ENCODE data around the gene MKI67. TPM values are rescaled to one million over a fixed set of nuclear protein-coding genes. Genes with fewer than 3 reads are reported as not detected.

The MKI67 gene
- polyA plus RNA-seq, 2 of the 4 experiments (the other 2 are of a cell fraction) = 33.8 to 51.7 TPM

GRCh38 chr10:128110339-128110738 is 15.9 kb downstream of the MKI67 start:
- Histone ChIP-seq H3K4me3 (no peak overlapping the region), H3K4me1 (no peaks in the 10 kb centered on the region), H3K4me2 (no peak overlapping the region), H3K9me3 (no peaks in the 10 kb centered on the region), H3K27ac (no peak overlapping the region)
- TF ChIP-seq MAZ (IDR thresholded peaks at IDR 0.05; ENCODE audit: borderline replicate concordance, low read depth, low read length) (no peak), RAD21 (conservative IDR thresholded peaks at IDR 0.05 in 1 of 2, IDR thresholded peaks at IDR 0.05 in 1 of 2) (no peak), EP300 (IDR thresholded peaks at IDR 0.05) (no peak), FOXS1 (CRISPR knock-in tag; IDR thresholded peaks at IDR 0.05) (no peak), SREBF2 (IDR thresholded peaks at IDR 0.05) (no peak), TP53 (CRISPR knock-in tag; IDR thresholded peaks at IDR 0.05) (no peak), ELK1 (IDR thresholded peaks at IDR 0.05; ENCODE audit: low read depth, low read length) (no peak), NR3C1 (IDR thresholded peaks at IDR 0.05) (no peak), REST (IDR thresholded peaks at IDR 0.05) (no peak), NFE2L2 (conservative IDR thresholded peaks at IDR 0.05; ENCODE audit: low read length) (no peak), MAFK (IDR thresholded peaks at IDR 0.05; ENCODE audit: partially characterized antibody) (no peak), EHMT2 (IDR thresholded peaks at IDR 0.05; ENCODE audit: low read depth) (no peak), GATA3 (IDR thresholded peaks at IDR 0.05; ENCODE audit: borderline replicate concordance) (no peak), NPAS2 (CRISPR knock-in tag; IDR thresholded peaks at IDR 0.05; ENCODE audit: borderline replicate concordance) (no peak), ESRRA (IDR thresholded peaks at IDR 0.05; ENCODE audit: borderline replicate concordance, low read length) (no peak), FOSL2 (IDR thresholded peaks at IDR 0.05) (no peak), FOSL2 (CRISPR knock-in tag; IDR thresholded peaks at IDR 0.05) (no peak)
- TF ChIP-seq, protein P1, sequence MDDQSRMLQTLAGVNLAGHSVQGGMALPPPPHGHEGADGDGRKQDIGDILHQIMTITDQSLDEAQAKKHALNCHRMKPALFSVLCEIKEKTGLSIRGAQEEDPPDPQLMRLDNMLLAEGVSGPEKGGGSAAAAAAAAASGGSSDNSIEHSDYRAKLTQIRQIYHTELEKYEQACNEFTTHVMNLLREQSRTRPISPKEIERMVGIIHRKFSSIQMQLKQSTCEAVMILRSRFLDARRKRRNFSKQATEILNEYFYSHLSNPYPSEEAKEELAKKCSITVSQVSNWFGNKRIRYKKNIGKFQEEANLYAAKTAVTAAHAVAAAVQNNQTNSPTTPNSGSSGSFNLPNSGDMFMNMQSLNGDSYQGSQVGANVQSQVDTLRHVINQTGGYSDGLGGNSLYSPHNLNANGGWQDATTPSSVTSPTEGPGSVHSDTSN (IDR thresholded peaks at IDR 0.05) = no peak
- TF ChIP-seq, protein P2, sequence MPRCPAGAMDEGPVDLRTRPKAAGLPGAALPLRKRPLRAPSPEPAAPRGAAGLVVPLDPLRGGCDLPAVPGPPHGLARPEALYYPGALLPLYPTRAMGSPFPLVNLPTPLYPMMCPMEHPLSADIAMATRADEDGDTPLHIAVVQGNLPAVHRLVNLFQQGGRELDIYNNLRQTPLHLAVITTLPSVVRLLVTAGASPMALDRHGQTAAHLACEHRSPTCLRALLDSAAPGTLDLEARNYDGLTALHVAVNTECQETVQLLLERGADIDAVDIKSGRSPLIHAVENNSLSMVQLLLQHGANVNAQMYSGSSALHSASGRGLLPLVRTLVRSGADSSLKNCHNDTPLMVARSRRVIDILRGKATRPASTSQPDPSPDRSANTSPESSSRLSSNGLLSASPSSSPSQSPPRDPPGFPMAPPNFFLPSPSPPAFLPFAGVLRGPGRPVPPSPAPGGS (IDR thresholded peaks at IDR 0.05) = no peak
- no peak for FAIRE-seq
- DNase-seq (ENCODE audit: low read depth in 1 of 2, low spot score in 1 of 2) = no peak
- CTCF ChIA-PET = interaction anchor here (1.6 kb wide), 1 partner anchor 10 kb away, joined by 3 read pairs; no protein-coding TSS in a partner anchor
- ATAC-seq = no peak
- 93% methylated on average over 3 of the region's 3 CpGs for WGBS (ENCODE audit: missing lambda C conversion rate)
- POLR2A ChIA-PET = no interaction called here

DNA sequence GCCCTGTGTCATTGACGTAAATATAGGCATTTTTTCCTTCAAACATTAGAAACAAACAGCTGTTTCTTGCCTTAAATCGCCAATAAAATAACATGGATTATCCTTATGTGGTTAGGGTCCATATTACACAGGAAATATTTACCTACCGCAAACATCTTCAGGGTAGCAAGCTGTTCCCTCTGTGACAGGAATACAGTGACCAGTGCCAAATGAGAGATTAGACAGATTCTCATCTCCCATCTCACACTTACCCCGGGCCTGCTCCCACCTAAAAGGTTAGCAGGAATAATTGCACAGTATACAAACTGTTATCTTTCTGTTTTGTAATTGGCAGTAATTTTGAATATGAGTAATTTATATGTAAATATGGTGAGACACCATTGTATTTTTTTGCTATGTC is 16.5 kb downstream of the MKI67 start:
- H3K4me1 ChIP-seq = no peaks in the 10 kb centered on the region
- ChIA-PET CTCF (interaction anchor here (1.6 kb wide), 1 partner anchor 10 kb away, joined by 3 read pairs; no protein-coding TSS in a partner anchor), POLR2A (no interaction called here)
- FAIRE-seq = no peak
- no peak overlapping the region for H3K4me3 ChIP-seq
- no peak overlapping the region for H3K4me2 ChIP-seq
- TF ChIP-seq HOXA7 (CRISPR knock-in tag; IDR thresholded peaks at IDR 0.05) (no peak), RFX5 (IDR thresholded peaks at IDR 0.05) (no peak), MAX (IDR thresholded peaks at IDR 0.05) (no peak), RAD21 (conservative IDR thresholded peaks at IDR 0.05 in 1 of 2, IDR thresholded peaks at IDR 0.05 in 1 of 2) (no peak), HDAC2 (IDR thresholded peaks at IDR 0.05) (no peak), KDM1A (IDR thresholded peaks at IDR 0.05; ENCODE audit: low read depth) (no peak), HOXB5 (CRISPR knock-in tag; IDR thresholded peaks at IDR 0.05) (no peak), MAFK (IDR thresholded peaks at IDR 0.05; ENCODE audit: partially characterized antibody) (no peak), CTCF (IDR thresholded peaks at IDR 0.05) (no peak), SMC3 (IDR thresholded peaks at IDR 0.05) (no peak), SREBF2 (IDR thresholded peaks at IDR 0.05) (no peak), NR3C1 (IDR thresholded peaks at IDR 0.05) (no peak), EHF (CRISPR knock-in tag; IDR thresholded peaks at IDR 0.05) (no peak), HOXB13 (CRISPR knock-in tag; IDR thresholded peaks at IDR 0.05; ENCODE audit: low read depth) (no peak)
- no peak for DNase-seq (ENCODE audit: low read depth in 1 of 2, low spot score in 1 of 2)
- H3K27ac ChIP-seq = no peak overlapping the region
- ATAC-seq = no peak
- WGBS (ENCODE audit: missing lambda C conversion rate) = 89% methylated on average over 4 of the region's 4 CpGs
- no peaks in the 10 kb centered on the region for H3K9me3 ChIP-seq
